ENCODE measurements around the gene HESX1.

HESX1 gene

GRCh38 chr3:57166660-57167059 is 33.1 kb downstream of the HESX1 start:
- Histone ChIP-seq H3K9ac (ENCODE audit: low read length in 2 of 2) (no peak overlapping the region), H3K27me3 (ENCODE audit: control insufficient read depth in 1 of 2, insufficient read depth in 2 of 2, low read length in 2 of 2) (no peaks in the 10 kb centered on the region), H3K9me3 (ENCODE audit: control insufficient read depth in 2 of 2, low read length in 2 of 2) (no peaks in the 10 kb centered on the region)

DNA sequence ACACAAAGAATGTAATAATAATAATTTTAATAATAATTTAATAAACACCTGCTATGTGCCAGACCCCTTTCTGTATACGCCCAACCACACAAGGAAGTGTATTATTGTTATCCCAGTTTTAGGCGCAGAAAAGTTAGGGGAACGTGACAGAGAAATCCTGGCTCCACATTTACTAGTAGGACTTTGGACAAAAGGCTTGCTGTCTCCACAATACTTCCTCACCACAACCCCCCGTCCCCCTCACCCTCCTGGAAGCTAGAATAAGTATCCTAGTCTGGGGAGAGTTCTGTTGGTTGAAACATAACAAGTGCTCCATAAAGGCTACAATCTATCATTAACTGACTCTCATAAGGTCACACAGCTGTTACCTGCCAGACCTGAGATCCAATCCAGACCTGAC is 34.1 kb downstream of the HESX1 start:
- Histone ChIP-seq H3K4me1 (ENCODE audit: control insufficient read depth, insufficient read depth, low read length) (peaks cover 37% of the 10 kb centered on the region), H3K27me3 (ENCODE audit: control insufficient read depth in 1 of 2, insufficient read depth in 2 of 2, low read length in 2 of 2) (no peaks in the 10 kb centered on the region), H3K27ac (ENCODE audit: low read length) (no peak overlapping the region), H3K9me3 (ENCODE audit: control insufficient read depth in 2 of 2, low read length in 2 of 2) (no peaks in the 10 kb centered on the region), H3K36me3 (ENCODE audit: control insufficient read depth in 2 of 2, insufficient read depth in 2 of 2, low read length in 2 of 2) (no peaks in the 10 kb centered on the region), H3K9ac (ENCODE audit: low read length in 2 of 2) (no peak overlapping the region), H3K4me3 (ENCODE audit: low read length in 2 of 2) (no peak overlapping the region)

More at GRCh38 chr3:57166660-57167059, 33.1 kb downstream of the HESX1 start:
- Histone ChIP-seq H3K4me3 (ENCODE audit: low read length in 2 of 2) (no peak overlapping the region), H3K4me1 (ENCODE audit: control insufficient read depth, insufficient read depth, low read length) (peaks cover 30% of the 10 kb centered on the region), H3K27ac (ENCODE audit: low read length) (no peak overlapping the region), H3K36me3 (ENCODE audit: control insufficient read depth in 2 of 2, insufficient read depth in 2 of 2, low read length in 2 of 2) (no peaks in the 10 kb centered on the region)

- no peaks in the 10 kb centered on the region for H3K36me3 ChIP-seq (ENCODE audit: control insufficient read depth in 2 of 2, insufficient read depth in 2 of 2, low read length in 2 of 2)
- H3K4me1 ChIP-seq (ENCODE audit: control insufficient read depth, insufficient read depth, low read length), result peaks cover 32% of the 10 kb centered on the region
- peak within 1 kb of the TSS; percentile 61 to 83 for H3K4me3 ChIP-seq (ENCODE audit: low read length in 2 of 2)
- no peaks in the 10 kb centered on the region for H3K27me3 ChIP-seq (ENCODE audit: control insufficient read depth in 1 of 2, insufficient read depth in 2 of 2, low read length in 2 of 2)
- no peak within 1 kb of the TSS for H3K27ac ChIP-seq (ENCODE audit: low read length)
- peak within 1 kb of the TSS; percentile 42 to 54 for H3K9ac ChIP-seq (ENCODE audit: low read length in 2 of 2)
- no peaks in the 10 kb centered on the region for H3K9me3 ChIP-seq (ENCODE audit: control insufficient read depth in 2 of 2, low read length in 2 of 2)
Measured at GRCh38 chr3:57164657-57165573, 34.9 kb downstream of the HESX1 start, which contains the start of gene IL17RD. Gene IL17RD (minus strand): TSS chr3:57165353. CDS start chr3:57165286, 67 bp downstream.

DNA sequence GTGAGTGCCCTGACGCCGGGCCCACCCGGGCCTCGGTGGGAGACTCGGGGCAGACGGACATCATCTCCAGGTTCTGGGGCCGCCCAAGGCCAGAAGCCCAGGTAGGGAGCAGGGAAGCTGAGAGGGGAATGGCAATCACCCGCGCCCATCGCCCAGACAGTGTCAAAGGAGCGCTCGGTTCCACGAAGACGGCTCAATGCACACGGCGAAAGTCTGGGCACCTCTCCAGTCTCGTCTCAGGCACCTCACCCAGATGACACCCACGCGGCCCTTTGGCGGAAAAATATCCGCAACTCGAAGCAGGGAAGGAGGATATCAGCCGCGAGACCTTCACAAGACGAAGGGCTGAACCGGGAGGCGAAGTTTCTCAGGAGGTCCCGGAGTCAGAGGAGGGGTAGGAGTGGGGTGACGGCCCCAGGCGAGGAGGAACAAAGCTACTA is 35.5 kb downstream of the HESX1 start:
- Histone ChIP-seq H3K27ac (ENCODE audit: low read length) (no peak overlapping the region), H3K4me3 (ENCODE audit: low read length in 2 of 2) (peak overlapping the region; percentile 61 to 83), H3K27me3 (ENCODE audit: control insufficient read depth in 1 of 2, insufficient read depth in 2 of 2, low read length in 2 of 2) (no peaks in the 10 kb centered on the region), H3K4me1 (ENCODE audit: control insufficient read depth, insufficient read depth, low read length) (peaks cover 34% of the 10 kb centered on the region), H3K9ac (ENCODE audit: low read length in 2 of 2) (peak overlapping the region; percentile 13 to 54), H3K36me3 (ENCODE audit: control insufficient read depth in 2 of 2, insufficient read depth in 2 of 2, low read length in 2 of 2) (no peaks in the 10 kb centered on the region), H3K9me3 (ENCODE audit: control insufficient read depth in 2 of 2, low read length in 2 of 2) (no peaks in the 10 kb centered on the region)

DNA sequence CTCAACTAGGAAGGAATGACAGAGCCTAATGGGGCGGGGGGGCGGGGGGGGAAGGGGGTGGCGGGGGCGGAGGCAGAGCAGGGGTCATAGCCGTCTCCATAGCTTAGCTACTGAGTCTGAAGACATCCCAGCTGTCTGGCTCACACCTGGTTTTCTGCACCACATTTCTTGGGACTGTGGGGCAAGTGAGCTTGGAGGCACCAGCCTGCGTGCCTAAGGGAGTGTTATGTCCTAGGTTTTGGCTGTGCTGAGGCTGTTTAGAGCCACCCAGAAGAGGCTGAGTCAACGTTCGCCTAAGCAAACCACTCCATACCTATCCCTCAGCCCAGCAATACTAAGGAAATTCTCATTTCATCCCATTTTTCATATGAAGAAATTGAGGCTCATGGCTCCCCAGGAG is 36.0 kb downstream of the HESX1 start:
- no peaks in the 10 kb centered on the region for H3K9me3 ChIP-seq (ENCODE audit: control insufficient read depth in 2 of 2, low read length in 2 of 2)
- no peaks in the 10 kb centered on the region for H3K36me3 ChIP-seq (ENCODE audit: control insufficient read depth in 2 of 2, insufficient read depth in 2 of 2, low read length in 2 of 2)
- H3K27me3 ChIP-seq (ENCODE audit: control insufficient read depth in 1 of 2, insufficient read depth in 2 of 2, low read length in 2 of 2), result no peaks in the 10 kb centered on the region
- no peak overlapping the region for H3K9ac ChIP-seq (ENCODE audit: low read length in 2 of 2)
- H3K27ac ChIP-seq (ENCODE audit: low read length), result no peak overlapping the region
- peaks cover 34% of the 10 kb centered on the region for H3K4me1 ChIP-seq (ENCODE audit: control insufficient read depth, insufficient read depth, low read length)
- peak overlapping the region; percentile 61 to 83 for H3K4me3 ChIP-seq (ENCODE audit: low read length in 2 of 2)

DNA sequence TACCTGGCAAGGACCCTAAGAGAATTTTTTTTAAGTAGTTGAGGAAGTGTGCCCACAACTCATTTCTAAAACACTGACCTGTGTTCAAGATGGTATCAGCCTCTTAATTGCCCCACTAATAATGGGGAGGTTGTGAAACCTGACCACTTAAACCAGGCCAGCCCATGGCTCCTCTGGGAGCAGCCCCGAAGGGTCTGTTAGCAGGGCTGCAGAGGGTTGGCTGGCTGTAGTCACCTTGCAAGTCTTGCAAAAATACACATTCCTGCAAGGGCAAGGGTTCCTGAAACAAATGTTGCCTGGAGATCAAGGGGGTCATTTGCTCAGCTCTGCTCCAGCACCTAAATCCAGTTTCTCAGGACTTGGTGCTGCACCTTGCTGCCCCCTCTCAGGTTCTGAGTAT is 37.9 kb downstream of the HESX1 start:
- no peak overlapping the region for H3K9ac ChIP-seq (ENCODE audit: low read length in 2 of 2)
- H3K4me3 ChIP-seq (ENCODE audit: low read length in 2 of 2), result no peak overlapping the region
- peaks cover 37% of the 10 kb centered on the region for H3K4me1 ChIP-seq (ENCODE audit: control insufficient read depth, insufficient read depth, low read length)
- no peaks in the 10 kb centered on the region for H3K36me3 ChIP-seq (ENCODE audit: control insufficient read depth in 2 of 2, insufficient read depth in 2 of 2, low read length in 2 of 2)
- H3K27ac ChIP-seq (ENCODE audit: low read length), result no peak overlapping the region
- no peaks in the 10 kb centered on the region for H3K9me3 ChIP-seq (ENCODE audit: control insufficient read depth in 2 of 2, low read length in 2 of 2)
- H3K27me3 ChIP-seq (ENCODE audit: control insufficient read depth in 1 of 2, insufficient read depth in 2 of 2, low read length in 2 of 2), result no peaks in the 10 kb centered on the region

GRCh38 chr3:57160765-57161538 is 38.8 kb downstream of the HESX1 start:
- Histone ChIP-seq H3K9ac (ENCODE audit: low read length in 2 of 2) (no peak overlapping the region), H3K4me3 (ENCODE audit: low read length in 2 of 2) (no peak overlapping the region), H3K27me3 (ENCODE audit: control insufficient read depth in 1 of 2, insufficient read depth in 2 of 2, low read length in 2 of 2) (no peaks in the 10 kb centered on the region), H3K4me1 (ENCODE audit: control insufficient read depth, insufficient read depth, low read length) (peaks cover 37% of the 10 kb centered on the region), H3K9me3 (ENCODE audit: control insufficient read depth in 2 of 2, low read length in 2 of 2) (no peaks in the 10 kb centered on the region), H3K27ac (ENCODE audit: low read length) (peak overlapping the region; percentile 11), H3K36me3 (ENCODE audit: control insufficient read depth in 2 of 2, insufficient read depth in 2 of 2, low read length in 2 of 2) (no peaks in the 10 kb centered on the region)

DNA sequence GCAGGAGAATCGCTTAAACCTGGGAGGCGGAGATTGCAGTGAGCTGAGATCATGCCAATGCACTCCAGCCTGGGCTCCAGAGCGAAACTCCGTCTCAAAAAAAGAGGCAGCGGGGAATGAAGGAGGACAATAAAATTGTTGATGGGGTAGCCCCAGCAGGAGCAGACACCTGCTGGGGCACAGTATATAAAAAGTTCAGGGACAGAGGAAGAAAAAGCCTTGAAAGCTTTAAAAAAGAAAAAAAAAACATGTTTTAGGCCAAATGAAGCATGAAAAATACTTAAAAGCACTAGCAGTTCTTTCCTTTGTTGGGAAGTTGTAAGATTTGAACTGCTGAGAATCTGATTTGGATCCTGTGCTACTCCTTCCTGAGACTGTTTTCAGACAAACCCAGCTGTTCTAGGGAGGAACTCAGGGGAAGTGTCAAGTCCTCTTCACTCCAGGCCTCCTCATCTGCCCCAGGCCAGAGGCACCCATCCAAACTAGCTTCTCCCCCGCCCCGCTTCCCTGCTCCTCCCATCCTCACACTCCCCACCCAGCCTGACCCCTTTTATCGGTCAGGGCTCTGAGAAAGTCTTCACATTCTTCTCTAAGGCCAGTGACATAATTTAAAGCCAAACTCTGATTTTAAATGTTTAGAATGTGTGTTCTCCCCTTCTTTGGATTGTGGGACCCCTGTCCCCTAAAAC is 39.6 kb downstream of the HESX1 start:
- H3K4me3 ChIP-seq (ENCODE audit: low read length in 2 of 2), result no peak overlapping the region
- H3K27me3 ChIP-seq (ENCODE audit: control insufficient read depth in 1 of 2, insufficient read depth in 2 of 2, low read length in 2 of 2), result no peaks in the 10 kb centered on the region
- peak overlapping the region in 1 of 2 donors; percentile 13 for H3K9ac ChIP-seq (ENCODE audit: low read length in 2 of 2)
- H3K4me1 ChIP-seq (ENCODE audit: control insufficient read depth, insufficient read depth, low read length), result peaks cover 39% of the 10 kb centered on the region
- peak overlapping the region; percentile 11 for H3K27ac ChIP-seq (ENCODE audit: low read length)
- no peaks in the 10 kb centered on the region for H3K9me3 ChIP-seq (ENCODE audit: control insufficient read depth in 2 of 2, low read length in 2 of 2)
- H3K36me3 ChIP-seq (ENCODE audit: control insufficient read depth in 2 of 2, insufficient read depth in 2 of 2, low read length in 2 of 2), result no peaks in the 10 kb centered on the region

DNA sequence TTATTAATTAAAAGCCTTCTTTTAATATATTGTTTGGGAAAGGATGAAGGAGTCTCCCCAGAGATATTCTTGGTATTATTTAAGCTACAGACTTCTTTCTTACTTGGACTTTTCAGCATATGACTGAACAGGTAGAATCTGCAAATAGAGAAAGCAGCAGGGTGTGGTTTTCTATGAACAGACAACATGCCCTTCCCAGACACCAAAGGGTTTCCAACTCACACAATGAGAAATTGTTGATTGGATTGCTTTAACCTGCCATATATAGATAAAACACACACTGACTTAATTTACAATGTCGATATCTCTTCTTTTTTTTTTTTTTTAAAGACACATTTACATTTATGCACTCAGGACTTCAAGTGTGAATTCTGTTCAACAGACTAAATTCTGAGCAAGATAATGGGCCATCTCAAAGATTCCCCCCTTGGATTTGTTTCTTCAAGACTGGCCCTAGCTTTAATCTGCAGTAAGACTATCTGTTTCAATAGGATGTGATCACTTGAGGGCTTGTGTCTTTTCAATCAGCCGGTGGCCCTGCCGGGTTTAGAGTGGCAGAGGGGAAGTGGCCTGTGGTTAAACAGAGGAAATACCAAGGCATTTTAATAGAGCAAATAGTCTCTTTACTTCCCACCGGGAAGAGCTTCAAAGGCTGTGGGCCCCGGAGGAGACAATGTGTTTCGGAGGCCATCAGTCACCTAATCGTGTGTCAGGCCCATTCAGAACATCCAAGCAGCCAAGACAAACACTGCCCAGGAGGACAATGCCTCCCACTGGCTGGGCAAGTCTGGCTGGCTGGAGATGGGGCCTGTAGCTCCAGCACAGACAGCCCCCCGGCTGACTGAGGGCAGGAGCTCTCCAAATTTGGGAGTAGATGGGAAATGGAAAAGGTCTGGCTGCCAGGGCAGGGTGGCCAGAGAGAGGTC is 40.7 kb downstream of the HESX1 start:
- Histone ChIP-seq H3K9ac (ENCODE audit: low read length in 2 of 2) (no peak overlapping the region), H3K4me3 (ENCODE audit: low read length in 2 of 2) (no peak overlapping the region), H3K36me3 (ENCODE audit: control insufficient read depth in 2 of 2, insufficient read depth in 2 of 2, low read length in 2 of 2) (no peaks in the 10 kb centered on the region), H3K9me3 (ENCODE audit: control insufficient read depth in 2 of 2, low read length in 2 of 2) (no peaks in the 10 kb centered on the region), H3K27ac (ENCODE audit: low read length) (no peak overlapping the region), H3K4me1 (ENCODE audit: control insufficient read depth, insufficient read depth, low read length) (peaks cover 36% of the 10 kb centered on the region), H3K27me3 (ENCODE audit: control insufficient read depth in 1 of 2, insufficient read depth in 2 of 2, low read length in 2 of 2) (no peaks in the 10 kb centered on the region)
